Ishikawa (cell line): ENCODE data around the gene BHMT2.

ENCODE experiments used
- CEBPB ChIP-seq: IDR thresholded peaks from 2 replicates; pipeline ENCODE4 v1.6.1; 2012
- CREB1 ChIP-seq: IDR thresholded peaks from 2 replicates; pipeline ENCODE4 v1.6.1; 2012; ENCODE audit warnings: low read depth
- EGR1 ChIP-seq: IDR thresholded peaks from 2 replicates; pipeline ENCODE4 v1.6.1; 2012
- EP300 ChIP-seq: IDR thresholded peaks from 2 replicates; pipeline ENCODE4 v1.6.1; 2012; ENCODE audit warnings: borderline replicate concordance
- FOXM1 ChIP-seq: IDR thresholded peaks from 2 replicates; pipeline ENCODE4 v1.6.1; 2012; ENCODE audit warnings: low read depth, borderline replicate concordance
- MAX ChIP-seq: IDR thresholded peaks from 2 replicates; pipeline ENCODE4 v1.6.1; 2012
- NFIC ChIP-seq: IDR thresholded peaks from 2 replicates; pipeline ENCODE4 v1.6.1; 2012
- RAD21 ChIP-seq: IDR thresholded peaks from 2 replicates; pipeline ENCODE4 v1.6.1; 2012; ENCODE audit warnings: low read depth
- REST ChIP-seq: IDR thresholded peaks from 2 replicates; pipeline ENCODE4 v1.6.1; 2012; ENCODE audit warnings: low read depth, mild to moderate bottlenecking
- TAF1 ChIP-seq: IDR thresholded peaks from 2 replicates; pipeline ENCODE4 v1.6.1; 2012; ENCODE audit warnings: low read depth, mild to moderate bottlenecking
- TCF12 ChIP-seq: IDR thresholded peaks from 2 replicates; pipeline ENCODE4 v1.6.1; 2012; ENCODE audit warnings: low read depth
- TEAD4 ChIP-seq: IDR thresholded peaks from 2 replicates; pipeline ENCODE4 v1.6.1; 2012
- USF1 ChIP-seq: IDR thresholded peaks from 2 replicates; pipeline ENCODE4 v1.6.1; 2012
- YY1 ChIP-seq: IDR thresholded peaks from 2 replicates; pipeline ENCODE4 v1.6.1; 2012; ENCODE audit warnings: low read depth
- ZBTB7A ChIP-seq: IDR thresholded peaks from 2 replicates; pipeline ENCODE4 v1.6.1; 2012; ENCODE audit warnings: low read depth

The BHMT2 gene

GRCh38 chr5:79036769-79037168 lies 32.8 kb upstream of the BHMT2 start:
- TF ChIP-seq EGR1 (no peak), TCF12 (no peak), RAD21 (no peak), CEBPB (no peak), FOXM1 (no peak), CREB1 (no peak), USF1 (no peak), NFIC (no peak), MAX (no peak), TAF1 (no peak), EP300 (no peak), TEAD4 (no peak), YY1 (no peak), REST (no peak), ZBTB7A (no peak)

- TF ChIP-seq REST (no peak), MAX (no peak), ZBTB7A (no peak), EP300 (no peak), FOXM1 (no peak), NFIC (no peak), TAF1 (no peak), RAD21 (no peak)
Observed at GRCh38 chr5:79042188-79042587, 27.4 kb upstream of the BHMT2 start.

- TF ChIP-seq TEAD4 (no peak), NFIC (no peak), FOXM1 (no peak), ZBTB7A (no peak), CREB1 (no peak), RAD21 (no peak), EP300 (no peak), EGR1 (no peak), USF1 (no peak), TCF12 (no peak), MAX (no peak), CEBPB (no peak), REST (no peak), YY1 (no peak), TAF1 (no peak)
Observed at GRCh38 chr5:79047199-79047598, 22.4 kb upstream of the BHMT2 start.

GRCh38 chr5:79048437-79048836 lies 21.1 kb upstream of the BHMT2 start:
- TF ChIP-seq RAD21 (no peak), CEBPB (no peak), CREB1 (no peak), MAX (no peak), FOXM1 (no peak), REST (no peak), TAF1 (no peak)
